Ovary (tissue), 9 donors: Measurements from ENCODE around the gene LRRC8E. TPM values are rescaled to one million over a fixed set of nuclear protein-coding genes. Genes with fewer than 3 reads are reported as not detected.

Experiments
- DNase-seq, 5 donors: peaks; one replicate each; pipeline ENCODE4 v3.0.0-alpha.2; 2019 to 2020
- H3K27ac ChIP-seq, 2 donors: fragments of 200-600 bp; one replicate each; pipeline versions ENCODE4 v1.5.1 to v1.8.0; 2019 to 2022
- H3K27me3 ChIP-seq: fragments of 200-600 bp; one replicate; pipeline ENCODE4 v1.8.0; 2022
- H3K36me3 ChIP-seq: fragments of 200-600 bp; sonication (generic); one replicate; pipeline ENCODE4 v1.5.1; 2019
- H3K4me1 ChIP-seq: one replicate; pipeline ENCODE4 v1.8.1; 2013; ENCODE audit warnings: mild to moderate bottlenecking, moderate library complexity; ENCODE audit not compliant: insufficient read depth
- H3K4me3 ChIP-seq: fragments of 200-600 bp; sonication (generic); one replicate; pipeline ENCODE4 v1.5.1; 2017
- H3K9me3 ChIP-seq, 2 donors: fragments of 200-600 bp in 1 of 2; sonication (generic) in 1 of 2; one replicate each; pipeline versions ENCODE4 v1.5.1 to v1.8.1; 2013 to 2019; ENCODE audit warnings: mild to moderate bottlenecking in 1 of 2, moderate library complexity in 1 of 2
- EP300 ChIP-seq: sonication (generic); formaldehyde crosslinking; IDR thresholded peaks from one replicate; pipeline ENCODE4 v1.6.1; 2017; ENCODE audit warnings: antibody characterized with exemption
- POLR2A ChIP-seq: fragments of 450-650 bp; IDR thresholded peaks from one replicate; pipeline ENCODE4 v1.6.1; 2017; ENCODE audit warnings: antibody characterized with exemption, mild to moderate bottlenecking, moderate library complexity
- WGBS, 3 donors: extraction: QIAGEN DNeasy Blood & Tissue Kit in 1 of 3; methylation state at CpG; one replicate each; pipeline versions ENCODE4 v1.1.5 to v1.1.7; 2013 to 2017; 5-methylcytosine and 5-hydroxymethylcytosine counted together
- intact Hi-C, 4 donors: fragments of 100-400 bp; cut with DNase I; formaldehyde crosslinking; loops; one replicate each; pipeline versions ENCODE4 v1.11.0 to v1.15.1; 2022 to 2023
- polyA plus RNA-seq, 2 donors: library from polyadenylated mRNA; stranded (reverse); fragments of 200-250 nt in 1 of 2; fragments of 350-450 nt in 1 of 2; fragmentation: Illumina TruSeq in 1 of 2; extraction: RNeasy Lipid Tissue Mini Kit (QIAGEN cat#74804) in 1 of 2; gene quantifications; one replicate each; pipeline ENCODE4 v1.2.3, GENCODE V29; 2013 to 2014
- total RNA-seq, 7 donors: library from RNA; depleted of rRNA in 2 of 7; stranded (reverse); fragments of >200 nt in 2 of 7; fragmentation: NEBNext Ultra II Directional in 3 of 7; extraction: Animal tissue kit (Norgen Biotek cat#: 25700) in 3 of 7; gene quantifications; one replicate each; pipeline versions ENCODE4 v1.1.0 to v1.2.4, GENCODE V29; 2016 to 2023
- TF ChIP-seq, protein P1 (sequence below), 3 donors: fragments of 450-650 bp in 2 of 3; fragments of 200-600 bp in 1 of 3; IDR thresholded peaks; one replicate each; pipeline versions ENCODE4 v1.5.1 to v1.8.0; 2016 to 2022; ENCODE audit warnings: antibody characterized with exemption in 3 of 3, mild to moderate bottlenecking in 1 of 3
- donor health status: DM: no; HTN: no; CAD: no; lungs with moderate emphysema.
- donor health status: DM: no; HTN: no; CAD: no.
- donor health status: Bipolar disorder and iron deficiency.
- donor health status: DM: yes; HTN: yes; CAD: no.
- donor health status: DM: no; HTN: no; CAD: no.
- donor health status: DM: yes; HTN: yes; CAD: no.

Gene LRRC8E
- total and polyA plus RNA-seq, 9 donors: 0.10 to 2.1 (median 0.72) TPM; not detected in 2

DNA sequence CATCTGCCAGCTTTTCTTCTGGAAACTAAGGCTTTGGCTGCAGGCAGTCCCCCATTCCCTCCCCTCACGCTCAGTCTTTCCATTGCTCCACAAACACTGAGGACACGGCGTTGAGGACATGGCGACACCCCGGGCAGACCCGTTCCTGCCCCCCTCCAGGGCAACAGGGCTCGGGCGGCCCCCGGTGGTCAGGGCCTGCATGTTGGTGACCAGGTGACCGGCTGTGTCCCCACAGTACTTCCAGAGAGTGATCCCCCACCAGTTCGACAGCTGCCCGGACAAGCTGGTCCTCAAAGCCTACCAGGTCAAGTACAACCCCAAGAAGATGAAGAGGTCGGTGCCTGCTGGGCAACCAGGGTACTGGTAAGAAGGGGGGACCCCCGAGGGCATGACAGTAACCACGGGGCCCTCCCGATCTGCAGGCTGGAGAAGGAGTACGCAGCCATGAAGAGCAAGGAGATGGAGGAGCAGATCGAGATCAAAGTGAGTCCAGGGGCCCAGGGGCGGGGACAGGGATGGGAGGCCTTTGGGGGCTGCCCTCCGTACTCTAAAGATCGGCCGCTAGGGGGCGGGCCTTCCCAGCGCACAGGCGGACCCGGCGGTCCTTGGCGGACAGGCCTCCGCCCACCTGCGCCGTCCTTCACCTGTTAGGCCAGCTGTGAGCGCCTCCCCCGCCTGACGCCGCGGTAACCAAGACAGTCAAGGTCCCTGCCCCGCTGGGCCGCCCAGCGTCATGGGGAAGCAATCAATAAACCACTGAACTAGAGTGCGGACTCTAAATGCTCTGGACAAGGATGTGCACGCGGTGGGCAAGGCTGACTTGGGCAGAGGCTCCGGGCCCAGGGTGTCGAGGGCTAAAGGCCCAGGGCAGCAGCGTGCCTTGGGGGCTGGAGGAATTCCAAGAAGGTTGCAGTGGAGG lies 35.2 kb upstream of the LRRC8E start:
- 26 to 30% (median 27%) methylated on average over 40 to 45 of the region's 45 CpGs for WGBS, 3 donors
- Histone ChIP-seq H3K4me3 (no peak overlapping the region), H3K4me1 (peaks cover 15% of the 10 kb centered on the region), H3K27me3 (no peaks in the 10 kb centered on the region), H3K27ac (no peak overlapping the region), H3K36me3 (no peaks in the 10 kb centered on the region), H3K9me3 (no peaks in the 10 kb centered on the region)
- DNase-seq: peak; percentile 60 to 82 (median 73)
- TF ChIP-seq, protein P1, sequence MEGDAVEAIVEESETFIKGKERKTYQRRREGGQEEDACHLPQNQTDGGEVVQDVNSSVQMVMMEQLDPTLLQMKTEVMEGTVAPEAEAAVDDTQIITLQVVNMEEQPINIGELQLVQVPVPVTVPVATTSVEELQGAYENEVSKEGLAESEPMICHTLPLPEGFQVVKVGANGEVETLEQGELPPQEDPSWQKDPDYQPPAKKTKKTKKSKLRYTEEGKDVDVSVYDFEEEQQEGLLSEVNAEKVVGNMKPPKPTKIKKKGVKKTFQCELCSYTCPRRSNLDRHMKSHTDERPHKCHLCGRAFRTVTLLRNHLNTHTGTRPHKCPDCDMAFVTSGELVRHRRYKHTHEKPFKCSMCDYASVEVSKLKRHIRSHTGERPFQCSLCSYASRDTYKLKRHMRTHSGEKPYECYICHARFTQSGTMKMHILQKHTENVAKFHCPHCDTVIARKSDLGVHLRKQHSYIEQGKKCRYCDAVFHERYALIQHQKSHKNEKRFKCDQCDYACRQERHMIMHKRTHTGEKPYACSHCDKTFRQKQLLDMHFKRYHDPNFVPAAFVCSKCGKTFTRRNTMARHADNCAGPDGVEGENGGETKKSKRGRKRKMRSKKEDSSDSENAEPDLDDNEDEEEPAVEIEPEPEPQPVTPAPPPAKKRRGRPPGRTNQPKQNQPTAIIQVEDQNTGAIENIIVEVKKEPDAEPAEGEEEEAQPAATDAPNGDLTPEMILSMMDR (IDR thresholded peaks at IDR 0.05): peak; percentile 54 to 87 (median 67)
- TF ChIP-seq EP300: no peak
- intact Hi-C loops: no loop called here

DNA sequence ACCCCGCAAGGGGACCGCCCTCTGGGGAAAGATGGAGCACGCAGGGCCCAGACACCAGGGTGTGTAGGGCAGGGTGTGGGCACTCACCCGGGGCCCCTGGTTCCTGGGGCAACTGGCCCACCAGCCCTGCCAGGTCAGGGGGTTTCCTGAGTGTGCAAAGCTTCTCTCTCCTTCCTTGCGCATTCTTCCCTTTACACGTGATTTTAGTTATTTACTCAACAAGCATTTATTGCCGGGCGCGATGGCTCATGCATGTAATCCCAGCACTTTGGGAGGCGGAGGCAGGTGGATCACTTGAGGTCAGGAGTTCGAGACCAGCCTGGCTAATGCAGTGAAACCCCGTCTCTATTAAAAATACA lies 34.6 kb upstream of the LRRC8E start:
- H3K27me3 ChIP-seq: no peaks in the 10 kb centered on the region

DNA sequence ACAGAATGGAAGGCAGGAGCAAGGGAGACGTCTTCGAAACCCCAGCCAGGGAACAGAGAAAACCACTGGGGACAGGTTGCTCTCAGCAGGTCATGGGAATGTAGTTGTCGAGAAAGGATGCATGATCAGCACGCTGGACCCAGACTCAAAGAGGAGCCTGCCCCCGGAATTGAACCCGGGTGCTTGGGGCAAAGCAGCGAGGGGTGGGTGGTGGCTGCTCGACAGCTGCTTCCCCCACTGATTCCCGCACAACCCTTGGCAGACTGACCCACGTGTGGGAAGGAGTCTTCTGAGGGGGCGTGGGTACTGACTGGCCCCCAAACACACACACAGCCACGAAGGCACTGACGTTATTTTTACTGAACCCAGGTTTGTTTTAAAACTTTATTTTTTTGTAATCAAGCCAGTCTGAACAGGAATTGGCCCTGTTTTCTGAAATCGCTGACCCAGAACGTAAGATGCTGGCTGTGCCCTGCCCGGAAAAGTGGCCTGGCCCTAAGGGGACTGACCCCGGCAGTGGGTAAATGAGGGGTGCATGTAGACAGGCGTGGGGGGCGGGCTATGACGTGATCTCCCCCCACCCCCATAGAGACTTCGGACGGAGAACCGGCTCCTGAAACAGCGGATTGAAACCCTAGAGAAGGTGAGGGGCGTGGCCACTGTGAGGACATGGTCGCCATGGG lies 32.7 kb upstream of the LRRC8E start:
- Histone ChIP-seq H3K36me3 (no peaks in the 10 kb centered on the region), H3K4me1 (peaks cover 7% of the 10 kb centered on the region), H3K27ac (no peak overlapping the region), H3K9me3 (no peaks in the 10 kb centered on the region), H3K27me3 (no peaks in the 10 kb centered on the region), H3K4me3 (no peak overlapping the region)
- intact Hi-C loops: no loop called here
- no peak for DNase-seq
- TF ChIP-seq EP300 (no peak), POLR2A (no peak)
- TF ChIP-seq, protein P1 (IDR thresholded peaks at IDR 0.05): no peak
- WGBS, 3 donors: 82 to 87% (median 86%) methylated on average over 26 of the region's 26 CpGs

More for the DNA sequence above, 34.6 kb upstream of the LRRC8E start:
- TF ChIP-seq POLR2A: no peak
- no peak for TF ChIP-seq EP300
- TF ChIP-seq, protein P1 (IDR thresholded peaks at IDR 0.05): no peak
- H3K36me3 ChIP-seq: no peaks in the 10 kb centered on the region
- WGBS, 3 donors: 76 to 83% (median 78%) methylated on average over 12 of the region's 12 CpGs
- no peak overlapping the region for H3K4me3 ChIP-seq
- intact Hi-C loops: no loop called here
- no peak overlapping the region for H3K27ac ChIP-seq
- H3K9me3 ChIP-seq: no peaks in the 10 kb centered on the region
- peaks cover 15% of the 10 kb centered on the region for H3K4me1 ChIP-seq
- no peak for DNase-seq

DNA sequence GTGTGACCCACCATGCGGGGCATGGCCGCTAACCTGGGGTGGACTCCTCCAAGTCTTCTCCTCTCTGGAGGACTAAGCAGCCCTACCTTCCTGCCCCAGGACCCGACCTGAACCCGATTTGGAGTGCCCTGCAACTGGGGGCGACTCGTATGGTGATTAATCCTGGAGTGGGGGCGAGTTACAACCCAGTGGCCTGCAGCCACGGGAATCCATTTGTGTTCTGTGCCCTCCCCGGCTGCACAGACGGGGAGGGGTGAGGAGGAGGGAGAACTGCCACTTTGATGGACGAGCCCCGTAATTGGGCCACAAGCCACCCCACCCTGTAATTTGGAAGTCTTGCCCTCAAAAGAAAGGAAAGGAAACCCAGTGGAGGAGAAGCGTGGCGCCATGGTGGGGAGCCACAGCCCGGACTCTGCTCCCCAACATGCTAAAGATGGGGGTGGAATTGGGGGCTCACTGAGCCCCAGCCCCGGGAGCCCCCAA lies 32.2 kb upstream of the LRRC8E start:
- WGBS, 3 donors: 90 to 94% (median 91%) methylated on average over 16 of the region's 16 CpGs
- no peak for DNase-seq
- Histone ChIP-seq H3K4me3 (no peak overlapping the region), H3K27me3 (no peaks in the 10 kb centered on the region), H3K27ac (no peak overlapping the region), H3K4me1 (peaks cover 4% of the 10 kb centered on the region), H3K36me3 (no peaks in the 10 kb centered on the region), H3K9me3 (no peaks in the 10 kb centered on the region)
- TF ChIP-seq POLR2A: no peak
- TF ChIP-seq, protein P1 (IDR thresholded peaks at IDR 0.05): no peak
- intact Hi-C loops: no loop called here
